Muscle layer of duodenum (tissue), 2 donors: Measurements from ENCODE around the gene RAB31.
A peak's percentile ranks its signal among the peaks of the same experiment; 100 is the strongest.
"Not testable (repeated sequence)": the region's sequence is repeated elsewhere in the genome, so short reads cannot be mapped to it uniquely, and the experiment has no call there.

ENCODE experiments used
- H3K27ac ChIP-seq: one replicate; pipeline ENCODE4 v1.7.0; 2013; ENCODE audit warnings: mild to moderate bottlenecking, low read length
- H3K27me3 ChIP-seq: one replicate; pipeline ENCODE4 v1.7.0; 2013; ENCODE audit warnings: low read depth, mild to moderate bottlenecking, control low read depth, low read length
- H3K36me3 ChIP-seq, 2 donors: one replicate each; pipeline ENCODE4 v1.7.0; 2013; ENCODE audit warnings: low read length in 2 of 2, control low read depth in 1 of 2, mild to moderate bottlenecking in 1 of 2; ENCODE audit not compliant: insufficient read depth in 2 of 2, control insufficient read depth in 1 of 2
- H3K4me1 ChIP-seq, 2 donors: one replicate each; pipeline ENCODE4 v1.7.0; 2013; ENCODE audit warnings: low read length in 2 of 2, mild to moderate bottlenecking in 2 of 2, control low read depth in 1 of 2, moderate library complexity in 1 of 2; ENCODE audit not compliant: insufficient read depth in 2 of 2, control insufficient read depth in 1 of 2
- H3K4me3 ChIP-seq, 2 donors: one replicate each; pipeline ENCODE4 v1.7.0; 2013; ENCODE audit warnings: low read length in 2 of 2, low read depth in 1 of 2, mild to moderate bottlenecking in 1 of 2
- H3K9me3 ChIP-seq, 2 donors: one replicate each; pipeline ENCODE4 v1.7.0; 2013; ENCODE audit warnings: low read length in 2 of 2, control low read depth in 1 of 2, mild to moderate bottlenecking in 1 of 2; ENCODE audit not compliant: control insufficient read depth in 1 of 2
- donor health status: healthy.

The RAB31 gene, protein sequence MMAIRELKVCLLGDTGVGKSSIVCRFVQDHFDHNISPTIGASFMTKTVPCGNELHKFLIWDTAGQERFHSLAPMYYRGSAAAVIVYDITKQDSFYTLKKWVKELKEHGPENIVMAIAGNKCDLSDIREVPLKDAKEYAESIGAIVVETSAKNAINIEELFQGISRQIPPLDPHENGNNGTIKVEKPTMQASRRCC

DNA sequence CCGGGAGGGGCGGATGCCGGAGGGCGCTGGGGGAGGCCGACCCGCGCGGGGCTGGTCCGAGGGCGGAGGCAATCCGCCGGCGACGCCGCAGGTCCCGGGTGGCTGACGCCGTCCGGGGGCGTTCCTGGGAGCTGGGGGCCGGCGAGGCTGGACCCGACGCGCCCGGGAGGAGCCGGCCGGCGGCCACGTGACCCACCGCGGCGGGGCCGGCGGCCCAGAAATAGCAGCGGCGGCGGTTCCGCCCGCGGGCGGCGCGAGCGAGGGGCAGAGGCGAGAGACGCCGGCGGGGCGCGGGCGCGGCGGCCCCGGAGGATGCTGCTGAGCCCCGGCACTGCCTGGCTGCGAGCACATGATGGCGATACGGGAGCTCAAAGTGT, at the start of gene RAB31:
Gene RAB31, plus strand, starts transcription at position 245 of the 377 bp plus-strand sequence. Its CDS starts 105 bp downstream, at position 350.
- Histone ChIP-seq H3K27me3 (no peaks in the 10 kb centered on the region), H3K4me3 (peak within 1 kb of the TSS; percentile 70 to 80), H3K4me1 (peaks cover 4 to 7% of the 10 kb centered on the region in 2 donors), H3K9me3 (no peaks in the 10 kb centered on the region), H3K27ac (peak within 1 kb of the TSS; percentile 78), H3K36me3 (no peaks in the 10 kb centered on the region)

DNA sequence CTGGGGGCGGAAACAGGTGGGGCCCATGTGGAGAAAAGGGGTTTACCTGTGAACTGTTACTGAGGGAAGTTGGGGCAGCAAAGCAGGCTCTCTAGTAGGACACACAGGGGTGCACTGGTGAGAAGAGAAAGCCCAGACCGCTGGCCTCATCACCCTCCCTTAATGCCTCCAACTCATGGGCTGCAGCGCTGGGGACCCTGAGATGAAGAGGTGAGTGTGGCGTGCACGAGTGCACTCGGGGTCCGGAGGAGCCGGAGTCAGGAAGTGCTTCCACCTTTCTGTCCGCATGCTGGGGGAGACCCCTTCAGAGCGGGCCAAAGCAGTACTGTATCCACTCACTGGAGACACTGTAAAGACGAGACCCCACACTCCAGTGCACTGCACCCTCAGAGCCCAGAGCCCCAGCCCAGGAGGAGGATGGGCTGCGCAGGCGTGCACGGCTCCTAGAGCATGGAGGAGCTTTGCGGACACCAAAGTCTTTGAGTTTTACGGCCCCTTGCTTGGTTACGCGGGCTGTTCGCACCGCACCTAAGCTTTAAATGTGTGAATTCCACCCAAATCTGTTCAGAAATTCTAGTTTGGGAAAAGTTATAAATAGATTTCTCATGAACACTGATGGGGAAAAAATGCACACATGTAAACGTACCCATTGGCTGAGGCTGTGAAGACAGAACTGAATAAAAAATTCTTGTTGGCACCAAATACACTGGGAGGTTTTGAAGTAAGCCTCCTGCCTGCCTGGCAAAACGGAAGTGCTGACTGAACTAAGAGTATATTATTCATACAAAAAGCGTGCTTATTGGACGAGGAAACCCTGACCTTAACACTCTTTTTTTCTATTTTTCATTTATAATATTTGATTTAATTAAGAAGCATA, 48.4 kb upstream of the RAB31 start:
- H3K27ac ChIP-seq: no peak overlapping the region
- no peaks in the 10 kb centered on the region for H3K36me3 ChIP-seq
- H3K27me3 ChIP-seq: no peaks in the 10 kb centered on the region
- H3K9me3 ChIP-seq: no peaks in the 10 kb centered on the region
- H3K4me3 ChIP-seq: no peak overlapping the region
- no peaks in the 10 kb centered on the region for H3K4me1 ChIP-seq

DNA sequence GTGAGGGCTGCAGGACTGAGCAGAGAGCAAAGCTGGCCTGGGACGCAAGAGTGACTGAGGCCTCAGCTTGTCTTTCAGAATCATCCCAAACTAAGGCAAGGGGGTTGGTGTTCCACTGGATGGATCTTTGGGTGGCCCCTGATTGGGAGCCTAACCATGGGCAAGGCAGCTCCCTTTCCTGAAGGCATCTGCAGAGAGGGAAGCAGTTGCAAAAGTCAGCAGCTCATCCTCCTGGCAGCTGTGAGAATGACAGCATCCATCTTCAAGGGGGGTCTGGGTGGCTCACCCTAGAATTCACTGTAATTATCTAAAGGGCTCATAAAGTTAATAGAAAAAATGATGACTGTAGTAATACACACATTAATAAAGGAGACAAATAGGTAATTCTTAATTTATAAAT, 46.5 kb upstream of the RAB31 start:
- Histone ChIP-seq H3K27me3 (no peaks in the 10 kb centered on the region), H3K4me1 (no peaks in the 10 kb centered on the region), H3K27ac (no peak overlapping the region), H3K36me3 (no peaks in the 10 kb centered on the region), H3K4me3 (no peak overlapping the region), H3K9me3 (no peaks in the 10 kb centered on the region)

DNA sequence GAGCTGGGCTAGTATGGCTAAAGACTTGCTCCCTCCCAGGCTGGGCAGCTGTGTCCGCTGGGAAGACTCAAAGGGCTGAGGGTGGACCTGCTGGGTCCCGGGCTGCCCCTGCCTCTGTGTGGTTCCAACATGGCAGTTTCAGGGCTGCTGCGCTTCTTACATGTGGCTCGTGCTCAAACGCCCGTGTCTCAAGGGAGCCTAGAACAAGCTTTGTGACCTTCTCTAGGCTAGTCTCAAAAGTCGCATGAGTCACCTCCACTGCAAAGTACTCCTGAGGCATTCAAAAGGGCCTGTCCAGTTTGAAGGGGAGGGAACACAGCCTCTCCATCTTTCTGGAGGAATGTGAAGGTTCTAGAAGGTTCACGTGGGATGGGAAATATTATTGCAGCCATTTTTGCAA, 44.7 kb upstream of the RAB31 start:
- H3K9me3 ChIP-seq: no peaks in the 10 kb centered on the region
- no peak overlapping the region for H3K27ac ChIP-seq
- H3K36me3 ChIP-seq: no peaks in the 10 kb centered on the region
- no peak overlapping the region for H3K4me3 ChIP-seq
- no peaks in the 10 kb centered on the region for H3K27me3 ChIP-seq
- no peaks in the 10 kb centered on the region for H3K4me1 ChIP-seq

DNA sequence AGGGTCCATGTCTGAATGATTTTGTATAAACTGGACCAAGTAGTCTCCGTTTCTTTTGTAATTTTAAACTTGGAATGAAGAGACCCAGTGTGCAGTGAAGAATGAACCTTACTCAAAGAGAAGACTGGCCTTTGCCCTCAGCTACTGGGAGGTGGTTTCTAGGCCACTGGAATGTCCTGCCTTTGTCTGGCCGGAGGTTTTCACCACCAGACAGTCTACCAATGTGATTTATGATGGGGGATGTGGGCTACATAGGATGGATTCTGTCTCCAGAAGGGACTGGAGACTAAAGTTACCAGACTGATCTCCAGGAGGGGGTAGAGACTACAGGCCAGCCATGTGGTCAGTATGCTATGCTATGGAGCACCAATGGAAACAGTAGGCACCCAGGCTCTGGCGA, 42.8 kb upstream of the RAB31 start:
- Histone ChIP-seq H3K27ac (no peak overlapping the region), H3K4me3 (no peak overlapping the region), H3K36me3 (no peaks in the 10 kb centered on the region), H3K9me3 (no peaks in the 10 kb centered on the region), H3K27me3 (no peaks in the 10 kb centered on the region), H3K4me1 (no peaks in the 10 kb centered on the region)

DNA sequence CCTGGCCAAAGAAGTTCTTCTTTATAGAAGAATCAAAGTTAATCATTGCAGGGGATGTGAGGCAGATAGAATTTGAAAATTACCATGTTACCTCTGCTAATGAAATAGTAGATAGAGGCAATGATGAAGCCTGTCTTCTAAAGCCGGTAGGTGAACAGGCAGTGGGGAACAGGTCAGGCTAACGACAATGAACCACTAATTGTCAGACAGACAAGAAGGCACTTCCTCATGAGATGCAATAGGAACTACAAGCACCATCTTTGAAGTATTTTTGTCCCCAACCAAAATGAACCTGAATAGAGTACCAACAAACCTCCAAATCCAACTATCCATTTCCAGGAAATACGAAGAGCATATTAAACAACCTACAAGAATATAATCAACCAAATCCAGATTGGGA, 41.6 kb upstream of the RAB31 start:
- Histone ChIP-seq H3K27me3 (no peaks in the 10 kb centered on the region), H3K36me3 (no peaks in the 10 kb centered on the region), H3K4me3 (no peak overlapping the region), H3K9me3 (no peaks in the 10 kb centered on the region), H3K4me1 (no peaks in the 10 kb centered on the region), H3K27ac (no peak overlapping the region)

DNA sequence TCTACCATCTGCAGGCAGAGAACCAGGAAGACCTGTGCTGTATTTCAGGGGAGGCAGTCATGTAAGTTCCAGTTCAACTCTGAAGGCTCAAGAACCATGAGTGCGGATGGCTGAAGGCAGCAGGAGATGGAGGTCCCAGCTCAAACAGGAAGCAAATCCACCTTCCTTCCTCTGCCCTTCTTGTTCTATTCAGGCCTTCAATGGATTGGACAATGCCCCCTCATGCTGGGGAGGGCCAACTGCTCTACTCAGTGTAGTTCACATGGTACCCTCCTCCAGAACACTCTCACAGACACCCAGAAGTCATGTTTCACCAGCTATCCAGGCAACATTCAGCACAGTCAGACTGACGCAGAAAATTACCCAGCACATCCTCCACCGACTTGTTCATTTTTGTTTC, 39.1 kb upstream of the RAB31 start:
- no peaks in the 10 kb centered on the region for H3K36me3 ChIP-seq
- H3K9me3 ChIP-seq: no peaks in the 10 kb centered on the region
- no peak overlapping the region for H3K27ac ChIP-seq
- no peak overlapping the region for H3K4me3 ChIP-seq
- H3K27me3 ChIP-seq: no peaks in the 10 kb centered on the region
- peaks cover 0 to 6% of the 10 kb centered on the region in 2 donors for H3K4me1 ChIP-seq

DNA sequence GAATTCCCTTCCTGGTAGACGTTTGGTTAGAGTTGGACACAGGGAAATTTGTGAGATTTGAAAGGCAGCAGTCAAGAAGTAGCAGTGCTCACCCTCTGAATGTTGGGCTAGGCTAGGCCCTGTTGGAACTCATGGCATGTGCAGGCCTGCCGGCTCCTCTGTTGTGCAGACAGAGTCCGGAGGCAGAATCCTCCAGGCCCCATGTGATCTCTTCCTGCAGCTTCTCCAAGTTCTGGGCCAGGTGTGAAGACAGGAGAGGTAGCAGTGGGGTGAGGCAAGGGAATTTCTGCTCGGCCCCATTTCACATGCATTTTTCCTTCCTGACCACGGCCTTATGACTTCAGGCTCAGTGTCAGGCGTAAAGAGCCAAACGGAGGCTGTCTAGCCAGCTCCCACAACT, 36.9 kb upstream of the RAB31 start:
- H3K27me3 ChIP-seq: no peaks in the 10 kb centered on the region
- H3K36me3 ChIP-seq: no peaks in the 10 kb centered on the region
- H3K27ac ChIP-seq: no peak overlapping the region
- no peaks in the 10 kb centered on the region for H3K9me3 ChIP-seq
- H3K4me1 ChIP-seq: peaks cover 0 to 6% of the 10 kb centered on the region in 2 donors
- no peak overlapping the region for H3K4me3 ChIP-seq

DNA sequence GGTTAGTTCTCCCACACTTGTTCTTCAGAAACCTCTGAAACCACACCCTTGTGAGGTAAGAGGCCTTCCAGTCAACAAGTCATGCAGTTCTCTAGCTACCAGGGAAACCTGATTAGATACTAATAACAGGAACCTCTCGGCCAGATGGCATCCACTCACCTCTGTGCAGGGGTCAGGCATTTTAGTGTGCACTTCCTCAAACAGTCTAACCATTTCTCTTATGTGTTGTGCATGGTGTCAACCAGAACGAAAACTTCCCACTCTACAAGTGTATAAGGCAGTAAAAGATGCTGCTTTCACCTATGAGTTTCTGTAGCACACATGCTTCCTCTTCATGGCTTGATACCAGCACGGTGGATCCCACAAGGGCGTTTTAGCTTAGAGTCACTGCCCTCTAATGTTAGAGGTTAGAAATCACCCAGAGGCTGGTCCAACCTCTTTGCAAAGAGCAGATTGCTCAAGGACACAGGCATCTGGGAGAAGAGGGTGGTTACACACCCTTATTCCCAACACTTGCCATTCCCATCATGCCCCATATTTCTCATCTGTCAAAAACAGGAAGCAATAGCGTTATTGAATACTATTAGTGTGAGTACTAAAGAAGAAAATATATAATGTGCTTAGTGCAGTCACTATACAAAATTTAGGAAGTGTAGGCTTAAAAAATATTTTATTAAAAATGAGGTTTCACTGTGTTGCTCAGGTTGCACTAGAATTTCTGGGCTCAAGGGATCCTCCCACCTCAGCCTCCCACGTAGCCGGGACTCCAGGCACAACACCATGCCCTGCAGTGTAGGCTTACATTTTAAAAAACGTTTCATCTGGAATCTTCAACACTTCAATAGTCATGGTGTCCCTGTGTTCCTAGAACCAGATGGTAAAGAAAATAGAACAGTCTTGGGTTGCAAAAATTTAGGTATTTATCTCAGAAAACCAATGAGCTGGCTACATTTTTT, 34.5 kb upstream of the RAB31 start:
- Histone ChIP-seq H3K4me1 (peaks cover 0 to 6% of the 10 kb centered on the region in 2 donors), H3K9me3 (no peaks in the 10 kb centered on the region), H3K27me3 (no peaks in the 10 kb centered on the region), H3K27ac (peak overlapping the region; percentile 61), H3K4me3 (no peak overlapping the region), H3K36me3 (no peaks in the 10 kb centered on the region)

DNA sequence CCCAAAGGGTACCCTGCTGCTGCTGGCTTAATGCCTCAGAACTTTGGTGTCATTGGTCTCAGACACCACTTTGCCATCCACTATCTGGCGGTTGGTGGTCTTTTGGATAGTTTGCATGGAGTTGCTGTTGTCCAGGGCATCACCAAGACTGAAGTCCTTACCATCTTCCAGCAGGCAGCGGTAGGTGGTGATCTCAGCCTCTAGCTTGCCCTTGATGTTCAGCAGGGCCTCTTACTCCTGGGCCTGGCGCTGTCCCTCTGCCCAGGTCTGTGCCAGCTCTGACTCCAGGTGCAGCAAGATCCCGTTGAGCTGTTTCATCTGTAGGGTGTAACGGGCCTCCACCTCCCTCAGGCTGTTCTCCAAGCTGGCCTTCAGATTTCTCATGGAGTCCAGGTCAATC, 29.9 kb upstream of the RAB31 start:
- H3K4me1 ChIP-seq, H3K36me3 ChIP-seq, H3K9me3 ChIP-seq, H3K27ac ChIP-seq, H3K27me3 ChIP-seq, H3K4me3 ChIP-seq: not testable (repeated sequence)

DNA sequence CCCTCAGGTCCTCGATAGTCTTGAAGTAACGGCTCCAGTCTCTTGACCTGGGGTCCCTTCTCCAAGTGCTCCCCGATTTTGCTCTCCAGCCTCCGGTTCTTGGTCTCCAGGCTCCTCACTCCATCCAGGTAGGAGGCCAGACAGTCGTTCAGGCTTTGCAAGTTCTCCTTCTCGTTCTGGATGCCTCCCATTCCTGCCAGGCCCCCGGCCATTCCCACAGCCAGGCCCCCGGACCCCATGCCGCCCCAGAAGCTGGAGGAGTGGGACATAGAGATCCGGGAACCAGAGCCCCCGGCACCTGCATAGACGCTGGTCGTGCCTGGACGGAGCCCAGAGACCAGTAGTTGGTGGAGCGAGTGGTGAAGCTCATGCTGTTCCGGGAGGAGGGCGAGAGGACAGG, 29.0 kb upstream of the RAB31 start:
- Histone ChIP-seq H3K9me3 (no peaks in the 10 kb centered on the region), H3K4me1 (peaks cover 0 to 6% of the 10 kb centered on the region in 2 donors), H3K27me3 (no peaks in the 10 kb centered on the region), H3K27ac (no peak overlapping the region), H3K36me3 (peaks cover 0 to under 1% of the 10 kb centered on the region in 2 donors), H3K4me3 (no peak overlapping the region)
